Activated CD8-positive, alpha-beta T cell treated with anti-CD3 and anti-CD28 coated beads for 36 hours (primary cell): ENCODE results near the gene DIAPH3. TPM values are rescaled to one million over a fixed set of nuclear protein-coding genes. Genes with fewer than 3 reads are reported as not detected.

Experiments
- ATAC-seq: fragments of 200-7000 bp; cut with Tn5 transposase; one replicate; pipeline ENCODE4 v1.10.0; 2021; ENCODE audit warnings: mild to moderate bottlenecking, moderate library complexity
- CTCF ChIA-PET: fragments of 350-600 bp; sonication (Branson Sonifier 250); formaldehyde crosslinking; loops from one replicate; lab custom pipeline; 2021; ENCODE audit warnings: antibody characterized with exemption; lab: Charles Lee
- POLR2A ChIA-PET: fragments of 350-600 bp; sonication (Branson Sonifier 250); formaldehyde crosslinking; loops from one replicate; lab custom pipeline; 2021; ENCODE audit warnings: antibody characterized with exemption; lab: Charles Lee
- DNase-seq: peaks from one replicate; pipeline ENCODE4 v3.0.0-alpha.2; 2020
- H3K27ac Mint-ChIP-seq: one replicate; pipeline ENCODE4 v1.8.0; 2021; ENCODE audit warnings: mild to moderate bottlenecking, mixed read lengths
- H3K27me3 Mint-ChIP-seq: one replicate; pipeline ENCODE4 v1.8.0; 2021; ENCODE audit warnings: mixed read lengths
- H3K36me3 Mint-ChIP-seq: one replicate; pipeline ENCODE4 v1.8.0; 2021; ENCODE audit warnings: low read depth, mixed read lengths
- H3K4me1 Mint-ChIP-seq: one replicate; pipeline ENCODE4 v1.8.0; 2021; ENCODE audit warnings: low read depth, mixed read lengths
- H3K4me3 Mint-ChIP-seq: one replicate; pipeline ENCODE4 v1.8.0; 2021; ENCODE audit warnings: mild to moderate bottlenecking, moderate library complexity, mixed read lengths
- H3K9me3 Mint-ChIP-seq: one replicate; pipeline ENCODE4 v1.8.0; 2021; ENCODE audit warnings: mixed read lengths
- intact Hi-C: fragments of 100-400 bp; cut with micrococcal nuclease; formaldehyde crosslinking; loops from one replicate; pipeline ENCODE4 v1.10.0; 2022
- total RNA-seq, 2 experiments: library from RNA; stranded (reverse); gene quantifications; one replicate each; pipeline ENCODE4 v1.2.3, GENCODE V29; 2021
- TF ChIP-seq, protein P1 (sequence below): fragments of 200-600 bp; IDR thresholded peaks from one replicate; pipeline ENCODE4 v1.8.0; 2022; ENCODE audit warnings: antibody characterized with exemption, mild to moderate bottlenecking

DIAPH3 gene
- total RNA-seq, 2 experiments from 2014 or later: 23.0 to 25.4 TPM

DNA sequence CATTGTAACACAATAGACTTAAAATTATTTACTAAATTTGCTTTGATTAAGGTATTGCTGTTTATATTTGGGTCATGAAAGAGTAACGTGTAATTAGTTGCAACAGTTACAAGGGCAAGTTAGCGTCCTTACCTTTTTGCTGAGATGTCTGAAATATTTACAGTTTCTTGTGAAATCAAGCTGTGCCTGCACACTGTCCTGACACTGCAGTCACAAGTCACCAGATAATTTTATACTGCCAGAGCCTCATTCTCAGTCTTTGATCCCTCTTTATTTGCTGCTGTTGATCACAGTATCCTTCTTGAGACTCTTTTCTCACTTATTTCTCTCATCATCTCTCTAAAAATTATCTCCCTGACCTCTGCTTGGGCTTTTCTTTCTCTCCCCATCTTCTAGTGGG is 8.4 kb upstream of the DIAPH3 start:
- ATAC-seq (no peak), DNase-seq (no peak)
- Mint-ChIP-seq H3K27me3 (peaks cover 12% of the 10 kb centered on the region), H3K4me3 (no peak overlapping the region), H3K36me3 (no peaks in the 10 kb centered on the region), H3K27ac (no peak overlapping the region), H3K9me3 (no peaks in the 10 kb centered on the region), H3K4me1 (no peaks in the 10 kb centered on the region)
- intact Hi-C loops: no loop called here
- CTCF ChIA-PET: no interaction called here
- TF ChIP-seq, protein P1, sequence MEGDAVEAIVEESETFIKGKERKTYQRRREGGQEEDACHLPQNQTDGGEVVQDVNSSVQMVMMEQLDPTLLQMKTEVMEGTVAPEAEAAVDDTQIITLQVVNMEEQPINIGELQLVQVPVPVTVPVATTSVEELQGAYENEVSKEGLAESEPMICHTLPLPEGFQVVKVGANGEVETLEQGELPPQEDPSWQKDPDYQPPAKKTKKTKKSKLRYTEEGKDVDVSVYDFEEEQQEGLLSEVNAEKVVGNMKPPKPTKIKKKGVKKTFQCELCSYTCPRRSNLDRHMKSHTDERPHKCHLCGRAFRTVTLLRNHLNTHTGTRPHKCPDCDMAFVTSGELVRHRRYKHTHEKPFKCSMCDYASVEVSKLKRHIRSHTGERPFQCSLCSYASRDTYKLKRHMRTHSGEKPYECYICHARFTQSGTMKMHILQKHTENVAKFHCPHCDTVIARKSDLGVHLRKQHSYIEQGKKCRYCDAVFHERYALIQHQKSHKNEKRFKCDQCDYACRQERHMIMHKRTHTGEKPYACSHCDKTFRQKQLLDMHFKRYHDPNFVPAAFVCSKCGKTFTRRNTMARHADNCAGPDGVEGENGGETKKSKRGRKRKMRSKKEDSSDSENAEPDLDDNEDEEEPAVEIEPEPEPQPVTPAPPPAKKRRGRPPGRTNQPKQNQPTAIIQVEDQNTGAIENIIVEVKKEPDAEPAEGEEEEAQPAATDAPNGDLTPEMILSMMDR: no peak
- POLR2A ChIA-PET: no interaction called here

DNA sequence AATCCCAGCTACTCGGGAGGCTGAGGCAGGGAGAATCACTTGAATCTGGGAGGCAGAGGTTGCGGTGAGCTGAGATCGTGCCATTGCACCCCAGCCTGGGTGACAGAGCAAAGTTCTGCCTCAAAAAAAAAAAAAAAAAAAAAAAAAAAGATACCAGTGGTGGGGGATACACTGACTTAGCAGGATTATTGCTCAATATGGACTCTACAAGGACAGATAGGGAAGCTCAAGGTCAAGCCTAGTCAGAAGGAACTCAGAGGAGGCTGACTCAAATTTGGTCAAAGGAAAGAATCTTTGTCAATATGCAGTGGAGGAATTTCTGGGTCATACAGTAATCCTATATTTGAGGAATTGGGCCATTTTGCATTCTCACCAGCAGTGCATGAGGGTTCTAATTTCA is 6.7 kb upstream of the DIAPH3 start:
- no peak for DNase-seq

DNA sequence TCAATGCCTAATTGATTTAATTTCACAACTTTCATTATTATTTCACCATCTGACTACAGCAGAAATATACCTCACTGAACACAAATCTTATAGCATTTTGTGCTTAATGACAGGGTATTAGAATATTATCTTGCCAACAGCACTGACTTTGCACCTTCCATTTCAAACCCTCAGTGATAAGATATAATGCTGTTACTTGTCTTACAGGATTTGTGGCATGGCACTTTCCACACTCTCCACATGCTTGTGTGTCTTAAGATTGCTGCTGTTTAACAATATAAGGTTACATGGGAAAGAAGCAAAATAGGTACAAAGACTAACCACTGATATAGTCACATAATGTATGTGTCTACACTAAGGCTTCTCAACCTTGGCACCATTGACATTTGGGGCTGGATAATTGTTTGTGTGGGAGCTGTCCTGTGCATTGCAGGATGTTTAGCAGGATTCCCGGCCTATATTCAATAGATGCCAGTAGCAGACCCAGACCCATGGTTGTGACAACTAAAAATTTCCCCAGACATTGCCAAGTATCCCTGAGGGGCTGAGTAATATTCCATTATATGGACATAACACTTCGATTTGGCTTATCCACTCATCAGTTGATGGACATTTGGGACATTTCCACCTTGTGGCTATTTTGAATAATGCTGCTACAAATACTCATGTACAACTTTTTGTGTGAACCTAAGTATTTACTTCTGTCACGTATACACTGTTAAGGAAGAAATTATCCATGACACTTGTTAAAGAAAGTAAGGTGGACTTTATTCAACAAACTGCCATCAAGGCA is 5.7 kb upstream of the DIAPH3 start:
- no peak for ATAC-seq
- no peaks in the 10 kb centered on the region for H3K9me3 Mint-ChIP-seq
- peaks cover 3% of the 10 kb centered on the region for H3K27me3 Mint-ChIP-seq
- no peak for DNase-seq
- intact Hi-C loops: no loop called here
- ChIA-PET POLR2A (interaction anchor here (0.9 kb wide), 1 partner anchor 9 kb away, joined by 3 read pairs; no protein-coding TSS in a partner anchor), CTCF (no interaction called here)
- H3K27ac Mint-ChIP-seq: no peak overlapping the region
- TF ChIP-seq, protein P1: no peak
- H3K36me3 Mint-ChIP-seq: no peaks in the 10 kb centered on the region
- H3K4me3 Mint-ChIP-seq: no peak overlapping the region
- H3K4me1 Mint-ChIP-seq: peaks cover 12% of the 10 kb centered on the region

More for the DNA sequence above, 6.7 kb upstream of the DIAPH3 start:
- Mint-ChIP-seq H3K27me3 (peaks cover 8% of the 10 kb centered on the region), H3K9me3 (no peaks in the 10 kb centered on the region), H3K4me3 (no peak overlapping the region), H3K27ac (no peak overlapping the region), H3K4me1 (peaks cover 2% of the 10 kb centered on the region), H3K36me3 (no peaks in the 10 kb centered on the region)
- no peak for ATAC-seq
- TF ChIP-seq, protein P1: no peak
- ChIA-PET CTCF (no interaction called here), POLR2A (interaction anchor here (0.9 kb wide), 1 partner anchor 9 kb away, joined by 3 read pairs; no protein-coding TSS in a partner anchor)
- intact Hi-C loops: no loop called here

DNA sequence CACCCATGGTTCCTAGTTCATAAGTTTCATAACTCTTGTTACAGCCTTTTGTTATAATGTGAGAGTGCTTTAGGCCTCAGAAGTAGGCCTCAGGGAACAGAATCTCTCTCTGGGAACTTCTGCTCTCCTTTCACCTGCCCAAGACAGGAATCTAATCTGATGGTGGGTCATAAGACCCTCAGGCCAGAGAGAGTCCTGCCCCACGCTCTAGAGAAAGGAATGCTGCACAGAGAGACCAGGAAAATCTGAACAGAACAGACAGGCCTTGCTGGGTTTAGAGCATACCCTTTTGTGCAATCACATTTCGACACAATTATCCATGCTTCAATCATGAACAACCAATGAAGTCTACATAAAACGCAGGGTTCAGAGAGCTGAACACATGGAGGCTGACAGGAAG is 3.4 kb upstream of the DIAPH3 start:
- Mint-ChIP-seq H3K27ac (no peak overlapping the region), H3K36me3 (no peaks in the 10 kb centered on the region), H3K4me1 (peaks cover 21% of the 10 kb centered on the region), H3K27me3 (no peaks in the 10 kb centered on the region), H3K9me3 (no peaks in the 10 kb centered on the region), H3K4me3 (no peak overlapping the region)
- POLR2A ChIA-PET: no interaction called here
- intact Hi-C loops: no loop called here
- ATAC-seq (no peak), DNase-seq (no peak)
- CTCF ChIA-PET: no interaction called here
- TF ChIP-seq, protein P1: no peak

DNA sequence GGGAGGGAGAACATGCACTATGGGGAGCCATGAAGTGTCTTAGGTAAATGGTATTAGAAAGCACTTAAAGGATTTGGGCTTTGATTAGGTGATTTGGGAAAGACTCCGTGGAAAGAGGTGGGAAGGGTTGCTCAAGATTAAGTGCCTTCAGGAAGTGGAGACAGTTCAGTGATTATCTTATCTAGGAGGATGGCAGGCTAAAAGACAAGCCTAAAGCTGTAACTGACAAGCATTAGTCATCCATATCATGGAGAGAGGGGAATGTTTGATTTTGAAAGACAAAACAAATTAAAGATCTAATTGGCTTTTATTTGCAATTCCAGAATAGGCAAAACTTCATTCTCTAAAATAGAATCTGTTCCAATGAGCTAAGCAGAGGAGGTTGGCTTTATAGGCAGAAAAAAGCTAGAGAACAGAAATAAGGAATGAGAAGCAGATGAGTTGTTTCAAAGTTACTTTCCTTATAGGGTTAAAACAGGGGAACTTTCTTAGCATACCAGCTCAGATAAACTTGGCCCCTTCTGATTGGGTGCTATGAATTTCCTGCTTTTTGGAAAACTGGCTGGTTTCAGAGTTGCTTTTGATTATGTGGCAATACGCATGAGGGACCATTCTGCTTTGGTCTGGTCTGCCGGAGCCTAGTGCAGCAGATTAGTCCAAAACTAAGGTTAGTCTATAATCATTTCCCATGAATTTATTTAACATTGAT is 1.8 kb upstream of the DIAPH3 start:
- intact Hi-C loops: no loop called here
- Mint-ChIP-seq H3K27ac (no peak overlapping the region), H3K27me3 (peaks cover under 1% of the 10 kb centered on the region), H3K4me1 (peaks cover 33% of the 10 kb centered on the region), H3K36me3 (peaks cover 9% of the 10 kb centered on the region), H3K4me3 (peak overlapping the region; percentile 94), H3K9me3 (no peaks in the 10 kb centered on the region)
- TF ChIP-seq, protein P1: no peak
- ChIA-PET CTCF (interaction anchor here (0.8 to 1.4 kb wide), 2 partner anchors 487 to 774 kb away, joined by 3 read pairs; no protein-coding TSS in a partner anchor), POLR2A (interaction anchor here (1.3 kb wide), 1 partner anchor 15 kb away, joined by 3 read pairs; no protein-coding TSS in a partner anchor)
- DNase-seq (no peak), ATAC-seq (no peak)
